OCI-LY1 (cell line): ENCODE measurements around the gene IFNAR2.
"Not testable (repeated sequence)": the region's sequence is repeated elsewhere in the genome, so short reads cannot be mapped to it uniquely, and the experiment has no call there.

Experiments
- H2AFZ ChIP-seq: fragments of 200-600 bp; sonication (generic), shearing (Covaris generic); 2 replicates; pipeline ENCODE4 v1.6.0; 2014; ENCODE audit warnings: antibody characterized with exemption, mild to moderate bottlenecking, low read length
- H3F3A ChIP-seq: fragments of 200-600 bp; sonication (generic), shearing (Covaris generic); 2 replicates; pipeline ENCODE4 v1.6.0; 2014; ENCODE audit warnings: mild to moderate bottlenecking, antibody characterized with exemption, low read length, moderate library complexity; ENCODE audit not compliant: insufficient read depth
- H3K27ac ChIP-seq: fragments of 200-600 bp; sonication (generic); 2 replicates; pipeline ENCODE4 v1.5.1; 2014; ENCODE audit warnings: low read length, mixed run types, mild to moderate bottlenecking, low read depth; ENCODE audit not compliant: poor library complexity, severe bottlenecking
- H3K27me3 ChIP-seq: fragments of 200-600 bp; sonication (generic); 2 replicates; pipeline ENCODE4 v1.6.0; 2014; ENCODE audit warnings: antibody characterized with exemption, mild to moderate bottlenecking, low read length, moderate library complexity; ENCODE audit not compliant: insufficient read depth
- H3K36me3 ChIP-seq: fragments of 200-600 bp; sonication (generic); 2 replicates; pipeline ENCODE4 v1.6.1; 2014; ENCODE audit warnings: mild to moderate bottlenecking, antibody characterized with exemption, low read length, moderate library complexity, mixed read lengths; ENCODE audit not compliant: insufficient read depth
- H3K4me1 ChIP-seq: fragments of 200-600 bp; sonication (generic); 2 replicates; pipeline ENCODE4 v1.5.1; 2014; ENCODE audit warnings: mild to moderate bottlenecking, low read length, moderate library complexity; ENCODE audit not compliant: insufficient read depth, severe bottlenecking
- H3K4me2 ChIP-seq: fragments of 200-600 bp; sonication (generic), shearing (Covaris generic); 2 replicates; pipeline ENCODE4 v1.6.1; 2014; ENCODE audit warnings: low read length
- H3K4me3 ChIP-seq: fragments of 200-600 bp; sonication (generic); 2 replicates; pipeline ENCODE4 v1.5.1; 2014; ENCODE audit warnings: low read length, low read depth, mild to moderate bottlenecking, mixed read lengths; ENCODE audit not compliant: poor library complexity, severe bottlenecking
- H3K79me2 ChIP-seq: fragments of 200-600 bp; shearing (Covaris generic); 2 replicates; pipeline ENCODE4 v1.6.1; 2016; ENCODE audit warnings: mixed run types, low read length, mixed read lengths; ENCODE audit not compliant: insufficient read depth
- H3K9ac ChIP-seq: fragments of 200-600 bp; sonication (generic), shearing (Covaris generic); 2 replicates; pipeline ENCODE4 v1.6.1; 2014; ENCODE audit warnings: mild to moderate bottlenecking, low read length, mixed read lengths
- H3K9me2 ChIP-seq: fragments of 200-600 bp; sonication (generic), shearing (Covaris generic); 2 replicates; pipeline ENCODE4 v1.6.1; 2014; ENCODE audit warnings: low read depth, mild to moderate bottlenecking, low read length, mixed read lengths
- H3K9me3 ChIP-seq: fragments of 200-600 bp; shearing (Covaris generic); 2 replicates; pipeline ENCODE4 v1.6.1; 2014; ENCODE audit warnings: low read length, mixed read lengths
- H4K20me1 ChIP-seq: fragments of 200-600 bp; sonication (generic), shearing (Covaris generic); 2 replicates; pipeline ENCODE4 v1.6.0; 2016; ENCODE audit warnings: mild to moderate bottlenecking, low read length; ENCODE audit not compliant: insufficient read depth
- EZH2 ChIP-seq: fragments of 200-600 bp; sonication (generic), shearing (Covaris generic); IDR thresholded peaks from 2 replicates; pipeline ENCODE4 v1.8.0; 2017; ENCODE audit warnings: borderline replicate concordance, mixed run types, mild to moderate bottlenecking, antibody characterized with exemption, low read length, moderate library complexity, mixed read lengths
- TF ChIP-seq, protein P1 (sequence below): fragments of 200-600 bp; sonication (generic), shearing (Covaris generic); IDR thresholded peaks from 2 replicates; pipeline ENCODE4 v1.5.1; 2017; ENCODE audit warnings: mild to moderate bottlenecking, antibody characterized with exemption, low read length, moderate library complexity, mixed read lengths

IFNAR2 gene

DNA sequence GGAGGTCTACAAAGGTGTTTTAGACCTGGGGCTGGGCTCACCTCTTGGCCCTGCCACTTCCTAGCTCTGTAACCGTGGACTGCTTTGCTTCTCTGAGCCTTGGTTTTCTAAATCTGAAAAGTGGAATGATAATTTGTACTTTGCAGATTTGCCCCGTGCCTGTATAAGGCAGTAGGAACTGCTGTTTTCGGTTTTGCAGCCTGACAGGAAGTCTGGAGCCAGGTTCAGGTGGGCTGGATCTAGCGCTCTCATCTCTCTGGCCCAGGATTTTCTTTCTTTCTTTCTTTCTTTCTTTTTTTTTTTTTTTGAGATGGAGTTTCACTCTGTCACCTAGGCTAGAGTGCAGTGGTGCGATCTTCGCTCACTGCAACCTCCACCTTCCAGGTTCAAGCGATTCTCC is 17.2 kb downstream of the IFNAR2 start:
- Histone ChIP-seq H3K27me3 (no peaks in the 10 kb centered on the region), H3K36me3 (peaks cover 95% of the 10 kb centered on the region), H3K27ac (no peak overlapping the region)

DNA sequence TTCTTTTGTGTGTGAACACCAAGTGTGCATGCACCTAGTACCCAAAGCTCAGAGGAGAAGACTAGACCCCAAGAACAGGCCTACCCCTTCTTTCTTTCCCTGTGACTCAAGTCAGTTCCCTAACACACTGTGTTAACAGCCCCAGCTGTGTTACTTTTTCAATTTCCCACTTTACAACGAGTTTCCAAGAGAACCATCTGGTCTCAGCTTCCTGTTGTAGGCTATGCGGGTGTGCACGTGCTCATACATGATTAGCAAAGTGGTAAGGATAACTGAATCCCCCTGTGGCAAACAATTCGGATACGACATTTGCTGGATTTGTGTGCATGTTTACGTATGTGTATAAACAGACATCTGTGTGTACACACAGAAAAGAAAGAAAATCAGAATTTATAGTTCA is 17.9 kb downstream of the IFNAR2 start:
- H4K20me1 ChIP-seq, result no peaks in the 10 kb centered on the region
- TF ChIP-seq, protein P1, sequence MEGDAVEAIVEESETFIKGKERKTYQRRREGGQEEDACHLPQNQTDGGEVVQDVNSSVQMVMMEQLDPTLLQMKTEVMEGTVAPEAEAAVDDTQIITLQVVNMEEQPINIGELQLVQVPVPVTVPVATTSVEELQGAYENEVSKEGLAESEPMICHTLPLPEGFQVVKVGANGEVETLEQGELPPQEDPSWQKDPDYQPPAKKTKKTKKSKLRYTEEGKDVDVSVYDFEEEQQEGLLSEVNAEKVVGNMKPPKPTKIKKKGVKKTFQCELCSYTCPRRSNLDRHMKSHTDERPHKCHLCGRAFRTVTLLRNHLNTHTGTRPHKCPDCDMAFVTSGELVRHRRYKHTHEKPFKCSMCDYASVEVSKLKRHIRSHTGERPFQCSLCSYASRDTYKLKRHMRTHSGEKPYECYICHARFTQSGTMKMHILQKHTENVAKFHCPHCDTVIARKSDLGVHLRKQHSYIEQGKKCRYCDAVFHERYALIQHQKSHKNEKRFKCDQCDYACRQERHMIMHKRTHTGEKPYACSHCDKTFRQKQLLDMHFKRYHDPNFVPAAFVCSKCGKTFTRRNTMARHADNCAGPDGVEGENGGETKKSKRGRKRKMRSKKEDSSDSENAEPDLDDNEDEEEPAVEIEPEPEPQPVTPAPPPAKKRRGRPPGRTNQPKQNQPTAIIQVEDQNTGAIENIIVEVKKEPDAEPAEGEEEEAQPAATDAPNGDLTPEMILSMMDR, result no peak
- no peak overlapping the region for H3K27ac ChIP-seq
- no peaks in the 10 kb centered on the region for H3K9me3 ChIP-seq
- H3K4me2 ChIP-seq, result no peak overlapping the region
- H3K9ac ChIP-seq, result no peak overlapping the region
- no peak overlapping the region for H3K4me3 ChIP-seq
- no peaks in the 10 kb centered on the region for H3K9me2 ChIP-seq
- H3K36me3 ChIP-seq, result peaks cover 97% of the 10 kb centered on the region
- H3K79me2 ChIP-seq, result no peaks in the 10 kb centered on the region
- H3K27me3 ChIP-seq, result no peaks in the 10 kb centered on the region
- H2AFZ ChIP-seq, result no peak overlapping the region
- no peaks in the 10 kb centered on the region for H3F3A ChIP-seq
- H3K4me1 ChIP-seq, result no peaks in the 10 kb centered on the region

More for the DNA sequence above, 17.2 kb downstream of the IFNAR2 start:
- H3K9me3 ChIP-seq, result no peaks in the 10 kb centered on the region
- no peak overlapping the region for H3K4me3 ChIP-seq
- H4K20me1 ChIP-seq, result no peaks in the 10 kb centered on the region
- no peaks in the 10 kb centered on the region for H3F3A ChIP-seq
- H3K4me1 ChIP-seq, result no peaks in the 10 kb centered on the region
- no peaks in the 10 kb centered on the region for H3K9me2 ChIP-seq
- TF ChIP-seq EZH2, result no peak
- H2AFZ ChIP-seq, result no peak overlapping the region
- no peaks in the 10 kb centered on the region for H3K79me2 ChIP-seq
- no peak overlapping the region for H3K9ac ChIP-seq
- H3K4me2 ChIP-seq, result no peak overlapping the region

DNA sequence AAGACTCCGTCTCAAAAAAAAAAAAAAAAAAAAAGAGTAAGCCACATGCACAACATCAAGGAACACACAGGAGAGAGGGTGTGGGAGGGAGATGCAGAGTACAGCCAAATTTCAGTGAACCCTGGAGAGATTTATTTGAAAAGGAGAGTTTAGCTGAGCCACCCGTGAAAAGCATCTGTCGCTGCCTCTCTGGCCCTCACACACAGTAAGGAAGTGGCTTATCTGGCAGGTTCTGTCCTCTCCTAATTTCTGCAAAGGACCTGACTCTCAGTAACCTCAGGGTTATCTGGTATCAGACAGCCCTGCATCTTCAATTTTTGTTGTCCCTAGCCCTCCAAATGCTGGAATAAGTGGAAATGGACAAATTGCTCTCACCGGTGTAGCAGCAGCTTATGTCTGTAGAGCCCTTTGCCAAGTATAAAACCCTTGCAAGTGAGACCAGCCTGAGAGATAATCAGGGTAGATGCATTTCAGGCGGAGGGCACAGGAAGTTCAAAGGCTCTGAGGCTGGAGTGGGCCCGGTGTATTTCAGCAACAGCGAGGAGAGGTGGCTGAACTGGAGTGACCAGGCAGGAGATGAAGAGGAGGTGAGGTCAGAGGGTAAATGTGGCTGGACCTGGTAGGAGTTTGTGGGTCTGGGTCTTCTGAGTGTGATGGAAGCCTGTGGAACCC is 19.7 kb downstream of the IFNAR2 start:
- Histone ChIP-seq H3K27me3 (no peaks in the 10 kb centered on the region), H3K4me3 (no peak overlapping the region), H2AFZ (no peak overlapping the region), H3K4me1 (no peaks in the 10 kb centered on the region), H3K27ac (no peak overlapping the region), H3K9me2 (no peaks in the 10 kb centered on the region), H3F3A (no peaks in the 10 kb centered on the region), H3K9me3 (no peaks in the 10 kb centered on the region), H3K36me3 (peaks cover 99% of the 10 kb centered on the region), H4K20me1 (no peaks in the 10 kb centered on the region), H3K9ac (no peak overlapping the region), H3K4me2 (no peak overlapping the region), H3K79me2 (no peaks in the 10 kb centered on the region)
- TF ChIP-seq EZH2, result no peak
- TF ChIP-seq, protein P1, result no peak

DNA sequence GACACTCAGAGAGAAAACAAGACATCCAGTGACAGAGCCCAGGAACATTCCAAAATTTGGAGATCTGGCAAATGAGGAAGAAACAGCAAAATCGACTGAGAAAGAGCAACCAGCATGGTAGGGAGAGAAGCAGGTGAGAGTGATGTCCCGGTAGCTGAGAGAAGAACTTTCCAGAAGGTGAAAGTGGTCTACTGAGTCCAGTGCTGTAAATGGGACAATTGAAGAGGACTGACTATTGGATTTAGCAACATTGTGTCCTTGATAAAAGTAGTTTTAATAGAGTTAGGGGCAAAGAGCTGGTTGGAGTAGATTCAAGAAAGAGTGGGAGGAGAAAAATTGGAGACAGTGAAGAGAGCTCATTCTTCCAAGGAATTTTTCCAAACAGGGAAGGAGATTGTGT is 21.4 kb downstream of the IFNAR2 start:
- Histone ChIP-seq H3K9ac (no peak overlapping the region), H3K4me1 (no peaks in the 10 kb centered on the region), H3K4me2 (no peak overlapping the region), H3K27me3 (no peaks in the 10 kb centered on the region), H3K36me3 (peaks cover 98% of the 10 kb centered on the region), H2AFZ (no peak overlapping the region), H3K27ac (no peak overlapping the region), H3F3A (no peaks in the 10 kb centered on the region), H3K79me2 (no peaks in the 10 kb centered on the region), H3K9me2 (no peaks in the 10 kb centered on the region), H3K4me3 (no peak overlapping the region), H3K9me3 (no peaks in the 10 kb centered on the region), H4K20me1 (no peaks in the 10 kb centered on the region)
- TF ChIP-seq, protein P1, result no peak
- TF ChIP-seq EZH2, result no peak

DNA sequence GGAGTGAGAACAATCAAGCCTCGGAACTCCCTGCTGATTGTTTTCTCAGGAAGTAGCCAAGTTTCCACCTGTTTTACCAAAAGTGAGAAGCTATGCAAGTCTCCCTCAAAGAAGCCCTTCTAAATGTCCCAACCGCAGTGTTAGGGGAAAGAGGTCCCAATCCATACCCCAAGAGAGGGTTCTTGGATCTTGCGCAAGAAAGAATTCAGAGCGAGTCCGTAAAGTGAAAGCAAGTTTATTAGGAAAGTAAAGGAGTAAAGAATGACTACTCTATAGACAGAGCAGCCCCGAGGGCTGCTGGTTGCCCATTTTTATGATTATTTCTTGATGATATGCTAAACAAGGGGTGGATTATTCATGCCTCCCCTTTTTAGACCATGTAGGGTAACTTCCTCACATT is 23.6 kb downstream of the IFNAR2 start:
- not testable (repeated sequence) for H3K9me3 ChIP-seq, H3K4me1 ChIP-seq, H3K4me3 ChIP-seq, H4K20me1 ChIP-seq, H3K27me3 ChIP-seq, H3K79me2 ChIP-seq, H3K9me2 ChIP-seq, H2AFZ ChIP-seq, H3K4me2 ChIP-seq, H3F3A ChIP-seq, H3K27ac ChIP-seq, H3K9ac ChIP-seq
- peaks cover 99% of the 10 kb centered on the region for H3K36me3 ChIP-seq
